WERI-Rb-1 (cell line): Measurements from ENCODE around the gene WNT10A.

Experiments
- DNase-seq: peaks from one replicate; pipeline ENCODE4 v3.0.0-alpha.2; 2020
- H3K27ac ChIP-seq: fragments of 250-450 bp; sonication (Bioruptor Pico); 2 replicates; pipeline ENCODE4 v1.5.1; 2020; ENCODE audit warnings: mild to moderate bottlenecking, moderate library complexity
- H3K27me3 ChIP-seq: fragments of 250-450 bp; sonication (Bioruptor Pico); 2 replicates; pipeline ENCODE4 v1.5.1; 2021; ENCODE audit warnings: mild to moderate bottlenecking, low read depth, moderate library complexity; ENCODE audit not compliant: insufficient read depth, severe bottlenecking
- H3K36me3 ChIP-seq: fragments of 250-450 bp; sonication (Bioruptor Pico); 2 replicates; pipeline ENCODE4 v1.5.1; 2020; ENCODE audit warnings: mild to moderate bottlenecking, moderate library complexity
- H3K4me3 ChIP-seq: 2 replicates; pipeline ENCODE4 v1.5.1; 2011; ENCODE audit warnings: low read depth, mild to moderate bottlenecking, control low read depth, low read length
- H3K9me3 ChIP-seq: fragments of 250-450 bp; sonication (Bioruptor Pico); 2 replicates; pipeline ENCODE4 v1.5.1; 2021; ENCODE audit warnings: mild to moderate bottlenecking, moderate library complexity; ENCODE audit not compliant: severe bottlenecking
- TF ChIP-seq, protein P1 (sequence below): IDR thresholded peaks from 2 replicates; pipeline ENCODE4 v1.5.1; 2011; ENCODE audit warnings: low read depth, mild to moderate bottlenecking, control low read depth, inconsistent platforms, low read length

The WNT10A gene

DNA sequence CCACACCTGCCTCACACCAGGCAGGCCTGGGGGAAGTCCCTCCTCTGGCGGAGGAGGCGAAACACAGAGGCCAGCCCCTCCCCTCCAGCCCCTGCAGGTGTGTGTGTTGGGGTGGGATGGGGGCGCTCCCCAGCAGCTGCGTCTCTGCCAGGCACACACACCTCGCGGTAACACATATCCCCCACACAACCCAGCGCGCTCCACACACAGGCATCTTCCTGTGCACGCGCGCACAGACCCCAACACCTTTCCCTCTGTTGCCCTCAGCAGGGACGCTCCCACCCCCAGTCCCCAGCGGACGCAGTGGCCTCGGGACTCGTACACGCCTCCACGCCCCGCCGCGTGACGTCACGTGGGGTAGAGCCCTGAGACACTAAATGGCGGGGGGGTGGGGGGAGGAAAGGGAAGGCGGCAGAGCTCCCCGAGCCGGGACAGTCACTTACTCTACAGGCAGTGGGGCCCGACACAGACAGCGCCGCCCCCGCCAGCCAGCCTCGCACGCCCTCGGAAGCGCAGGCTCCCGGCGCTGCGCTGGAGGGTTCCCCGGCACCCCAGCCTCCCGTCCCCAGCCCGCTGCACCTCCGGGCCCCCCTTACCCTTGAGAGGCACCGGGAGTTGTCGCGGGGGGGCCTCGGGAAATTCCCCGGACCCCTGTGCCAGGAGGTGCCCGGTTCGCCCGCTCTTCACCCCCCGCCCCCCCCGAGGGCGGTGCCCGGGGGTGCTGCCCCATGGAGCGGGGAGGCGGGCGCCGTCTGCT, at the start of gene WNT10A:
TSS of gene WNT10A (plus strand) at position 751 of the 757 bp plus-strand sequence. CDS start 144 bp downstream, outside the sequence.
- peak within 1 kb of the TSS; percentile 75 for H3K27ac ChIP-seq
- H3K36me3 ChIP-seq: no peaks in the 10 kb centered on the region
- DNase-seq: no peak
- H3K4me3 ChIP-seq: no peak within 1 kb of the TSS
- no peaks in the 10 kb centered on the region for H3K9me3 ChIP-seq
- TF ChIP-seq, protein P1, sequence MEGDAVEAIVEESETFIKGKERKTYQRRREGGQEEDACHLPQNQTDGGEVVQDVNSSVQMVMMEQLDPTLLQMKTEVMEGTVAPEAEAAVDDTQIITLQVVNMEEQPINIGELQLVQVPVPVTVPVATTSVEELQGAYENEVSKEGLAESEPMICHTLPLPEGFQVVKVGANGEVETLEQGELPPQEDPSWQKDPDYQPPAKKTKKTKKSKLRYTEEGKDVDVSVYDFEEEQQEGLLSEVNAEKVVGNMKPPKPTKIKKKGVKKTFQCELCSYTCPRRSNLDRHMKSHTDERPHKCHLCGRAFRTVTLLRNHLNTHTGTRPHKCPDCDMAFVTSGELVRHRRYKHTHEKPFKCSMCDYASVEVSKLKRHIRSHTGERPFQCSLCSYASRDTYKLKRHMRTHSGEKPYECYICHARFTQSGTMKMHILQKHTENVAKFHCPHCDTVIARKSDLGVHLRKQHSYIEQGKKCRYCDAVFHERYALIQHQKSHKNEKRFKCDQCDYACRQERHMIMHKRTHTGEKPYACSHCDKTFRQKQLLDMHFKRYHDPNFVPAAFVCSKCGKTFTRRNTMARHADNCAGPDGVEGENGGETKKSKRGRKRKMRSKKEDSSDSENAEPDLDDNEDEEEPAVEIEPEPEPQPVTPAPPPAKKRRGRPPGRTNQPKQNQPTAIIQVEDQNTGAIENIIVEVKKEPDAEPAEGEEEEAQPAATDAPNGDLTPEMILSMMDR: no peak
- H3K27me3 ChIP-seq: no peaks in the 10 kb centered on the region

- Histone ChIP-seq H3K27ac (no peak within 1 kb of the TSS), H3K4me3 (no peak within 1 kb of the TSS), H3K36me3 (no peaks in the 10 kb centered on the region), H3K27me3 (no peaks in the 10 kb centered on the region), H3K9me3 (no peaks in the 10 kb centered on the region)
- TF ChIP-seq, protein P1: no peak
- DNase-seq: no peak
Observed at GRCh38 chr2:218831378-218831990, 49.2 kb upstream of the WNT10A start, which contains the start of gene PRKAG3. Gene PRKAG3, minus strand, starts transcription at chr2:218831803.

GRCh38 chr2:218832081-218832480, 48.6 kb upstream of the WNT10A start:
- Histone ChIP-seq H3K4me3 (no peak overlapping the region), H3K27ac (no peak overlapping the region), H3K9me3 (no peaks in the 10 kb centered on the region), H3K36me3 (no peaks in the 10 kb centered on the region), H3K27me3 (no peaks in the 10 kb centered on the region)
- no peak for DNase-seq
- TF ChIP-seq, protein P1: no peak

GRCh38 chr2:218832520-218832919, 48.1 kb upstream of the WNT10A start:
- Histone ChIP-seq H3K27me3 (no peaks in the 10 kb centered on the region), H3K9me3 (peaks cover 1% of the 10 kb centered on the region), H3K36me3 (no peaks in the 10 kb centered on the region), H3K27ac (no peak overlapping the region), H3K4me3 (no peak overlapping the region)
- DNase-seq: no peak
- TF ChIP-seq, protein P1: no peak

DNA sequence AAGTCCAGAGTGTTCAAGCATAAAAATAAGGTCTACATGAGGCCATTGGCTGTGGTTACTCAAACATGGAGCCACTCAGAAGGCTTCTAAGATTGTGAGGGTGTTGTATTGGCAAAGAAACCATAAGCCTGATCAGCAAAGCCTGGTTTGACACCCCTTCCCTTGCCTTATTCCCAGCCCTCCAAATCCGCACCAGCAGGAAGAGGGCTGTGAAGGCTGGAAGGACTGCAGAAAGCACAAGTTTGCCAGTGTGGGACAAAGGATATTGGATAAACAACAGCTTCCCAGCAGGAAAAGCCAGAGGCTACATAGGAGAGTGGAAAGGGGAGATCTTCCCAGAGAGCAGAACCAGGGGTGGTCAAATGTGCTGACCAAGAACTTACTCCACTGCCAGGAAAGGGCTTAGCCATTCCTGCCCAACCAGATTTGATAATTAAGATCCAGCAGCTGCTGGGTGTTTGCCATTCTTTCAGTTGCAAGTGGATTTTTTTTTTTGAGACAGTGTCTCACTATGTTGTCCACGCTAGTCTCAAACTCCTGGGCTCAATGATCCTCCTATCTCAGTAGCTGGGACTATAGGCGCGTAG, 47.5 kb upstream of the WNT10A start:
- DNase-seq: no peak
- Histone ChIP-seq H3K27me3 (no peaks in the 10 kb centered on the region), H3K27ac (no peak overlapping the region), H3K36me3 (no peaks in the 10 kb centered on the region), H3K4me3 (no peak overlapping the region), H3K9me3 (peaks cover 4% of the 10 kb centered on the region)
- TF ChIP-seq, protein P1: no peak
